ENCODE results near the gene KCNIP1. TPM values are rescaled to one million over a fixed set of nuclear protein-coding genes. Genes with fewer than 3 reads are reported as not detected.

Gene KCNIP1
- total RNA-seq, 1 donor, result under 0.01 TPM

- no peak for DNase-seq (ENCODE audit: low read depth in 2 of 3, low spot score in 2 of 3)
These were observed 189.9 kb downstream of the KCNIP1 start for GRCh38 chr5:170693701-170694100.

GRCh38 chr5:170694911-170695310, 191.1 kb downstream of the KCNIP1 start:
- no peak for DNase-seq (ENCODE audit: low read depth in 2 of 3, low spot score in 2 of 3)

- no peak for DNase-seq (ENCODE audit: low read depth in 2 of 3, low spot score in 2 of 3)
These were observed 193.2 kb downstream of the KCNIP1 start for GRCh38 chr5:170697031-170697430.

- DNase-seq (ENCODE audit: low read depth in 2 of 3, low spot score in 2 of 3), result no peak
These were observed 196.7 kb downstream of the KCNIP1 start for GRCh38 chr5:170700503-170700902.

- no peak for DNase-seq (ENCODE audit: low read depth in 2 of 3, low spot score in 2 of 3)
These were observed 197.5 kb downstream of the KCNIP1 start for GRCh38 chr5:170701334-170701733.

- no peak for DNase-seq (ENCODE audit: low read depth in 2 of 3, low spot score in 2 of 3)
These were observed 200.8 kb downstream of the KCNIP1 start for GRCh38 chr5:170704417-170705192.

- no peak for DNase-seq (ENCODE audit: low read depth in 2 of 3, low spot score in 2 of 3)
These were observed 205.8 kb downstream of the KCNIP1 start for GRCh38 chr5:170709640-170710039.

- DNase-seq (ENCODE audit: low read depth in 2 of 3, low spot score in 2 of 3), result no peak
These were observed 207.5 kb downstream of the KCNIP1 start for GRCh38 chr5:170711300-170711699.

- DNase-seq (ENCODE audit: low read depth in 2 of 3, low spot score in 2 of 3), result no peak
These were observed 211.3 kb downstream of the KCNIP1 start for GRCh38 chr5:170715141-170715540.

- no peak for DNase-seq (ENCODE audit: low read depth in 2 of 3, low spot score in 2 of 3)
These were observed 212.6 kb downstream of the KCNIP1 start for GRCh38 chr5:170716396-170716795.

- no peak for DNase-seq (ENCODE audit: low read depth in 2 of 3, low spot score in 2 of 3)
These were observed 215.7 kb downstream of the KCNIP1 start for GRCh38 chr5:170719551-170719950.

GRCh38 chr5:170720179-170720578, 216.4 kb downstream of the KCNIP1 start:
- DNase-seq (ENCODE audit: low read depth in 2 of 3, low spot score in 2 of 3), result no peak

GRCh38 chr5:170720984-170721383, 217.2 kb downstream of the KCNIP1 start:
- no peak for DNase-seq (ENCODE audit: low read depth in 2 of 3, low spot score in 2 of 3)

- no peak for DNase-seq (ENCODE audit: low read depth in 2 of 3, low spot score in 2 of 3)
These were observed 217.9 kb downstream of the KCNIP1 start for GRCh38 chr5:170721681-170722080.

GRCh38 chr5:170722316-170722715, 218.5 kb downstream of the KCNIP1 start:
- no peak for DNase-seq (ENCODE audit: low read depth in 2 of 3, low spot score in 2 of 3)

- no peak for DNase-seq (ENCODE audit: low read depth in 2 of 3, low spot score in 2 of 3)
These were observed 227.2 kb downstream of the KCNIP1 start for GRCh38 chr5:170731052-170731451.

- DNase-seq (ENCODE audit: low read depth in 2 of 3, low spot score in 2 of 3), result no peak
These were observed 228.9 kb downstream of the KCNIP1 start for GRCh38 chr5:170732685-170733084.

GRCh38 chr5:170736966-170737365, 233.1 kb downstream of the KCNIP1 start:
- DNase-seq (ENCODE audit: low read depth in 2 of 3, low spot score in 2 of 3), result no peak

- DNase-seq (ENCODE audit: low read depth in 2 of 3, low spot score in 2 of 3), result no peak
These were observed 233.8 kb downstream of the KCNIP1 start for GRCh38 chr5:170737591-170737990.

- DNase-seq (ENCODE audit: low read depth in 2 of 3, low spot score in 2 of 3), result no peak
These were observed 235.0 kb downstream of the KCNIP1 start for GRCh38 chr5:170738840-170739239.

GRCh38 chr5:170739446-170739845, 235.6 kb downstream of the KCNIP1 start:
- DNase-seq (ENCODE audit: low read depth in 2 of 3, low spot score in 2 of 3), result no peak

GRCh38 chr5:170740551-170741205, 236.9 kb downstream of the KCNIP1 start:
- DNase-seq (ENCODE audit: low read depth in 2 of 3, low spot score in 2 of 3), result no peak
